GM23338 (cell line): ENCODE results near the gene THSD4.

Experiments
- CREB1 ChIP-seq: fragments of 250-450 bp; sonication (Bioruptor Pico); IDR thresholded peaks from 2 replicates; pipeline ENCODE4 v1.5.0; 2020; ENCODE audit warnings: low read depth, mild to moderate bottlenecking, moderate library complexity
- CTCF ChIP-seq, 2 experiments: fragments of 200-600 bp in 1 of 2; sonication (generic) in 1 of 2; conservative IDR thresholded peaks; 2 replicates each; pipeline versions ENCODE4 v1.5.1 to v1.6.1; 2016 to 2017; ENCODE audit warnings: antibody characterized with exemption in 2 of 2, low read depth in 2 of 2, mild to moderate bottlenecking in 2 of 2, moderate library complexity in 1 of 2
- EZH2 ChIP-seq: fragments of 200-600 bp; sonication (generic); IDR thresholded peaks from one replicate; pipeline ENCODE4 v1.8.0; 2017; ENCODE audit warnings: antibody characterized with exemption, mild to moderate bottlenecking, low read depth; ENCODE audit not compliant: unreplicated experiment
- JUNB ChIP-seq: IDR thresholded peaks from one replicate; pipeline ENCODE4 v1.6.1; 2016; ENCODE audit warnings: antibody characterized with exemption; ENCODE audit not compliant: unreplicated experiment
- ZNF462 ChIP-seq: fragments of 250-450 bp; sonication (Bioruptor Pico); IDR thresholded peaks from 2 replicates; pipeline ENCODE4 v1.5.0; 2020; ENCODE audit warnings: mild to moderate bottlenecking, moderate library complexity
- TF ChIP-seq, protein P1 (sequence below): IDR thresholded peaks from one replicate; pipeline ENCODE4 v1.6.1; 2018; ENCODE audit warnings: antibody characterized with exemption; ENCODE audit not compliant: unreplicated experiment

- TF ChIP-seq CTCF (conservative IDR thresholded peaks at IDR 0.05; ENCODE audit: low read depth in 2 of 2) (no peak), ZNF462 (CRISPR knock-in tag) (no peak), CREB1 (no peak), JUNB (no peak), EZH2 (no peak)
- TF ChIP-seq, protein P1, sequence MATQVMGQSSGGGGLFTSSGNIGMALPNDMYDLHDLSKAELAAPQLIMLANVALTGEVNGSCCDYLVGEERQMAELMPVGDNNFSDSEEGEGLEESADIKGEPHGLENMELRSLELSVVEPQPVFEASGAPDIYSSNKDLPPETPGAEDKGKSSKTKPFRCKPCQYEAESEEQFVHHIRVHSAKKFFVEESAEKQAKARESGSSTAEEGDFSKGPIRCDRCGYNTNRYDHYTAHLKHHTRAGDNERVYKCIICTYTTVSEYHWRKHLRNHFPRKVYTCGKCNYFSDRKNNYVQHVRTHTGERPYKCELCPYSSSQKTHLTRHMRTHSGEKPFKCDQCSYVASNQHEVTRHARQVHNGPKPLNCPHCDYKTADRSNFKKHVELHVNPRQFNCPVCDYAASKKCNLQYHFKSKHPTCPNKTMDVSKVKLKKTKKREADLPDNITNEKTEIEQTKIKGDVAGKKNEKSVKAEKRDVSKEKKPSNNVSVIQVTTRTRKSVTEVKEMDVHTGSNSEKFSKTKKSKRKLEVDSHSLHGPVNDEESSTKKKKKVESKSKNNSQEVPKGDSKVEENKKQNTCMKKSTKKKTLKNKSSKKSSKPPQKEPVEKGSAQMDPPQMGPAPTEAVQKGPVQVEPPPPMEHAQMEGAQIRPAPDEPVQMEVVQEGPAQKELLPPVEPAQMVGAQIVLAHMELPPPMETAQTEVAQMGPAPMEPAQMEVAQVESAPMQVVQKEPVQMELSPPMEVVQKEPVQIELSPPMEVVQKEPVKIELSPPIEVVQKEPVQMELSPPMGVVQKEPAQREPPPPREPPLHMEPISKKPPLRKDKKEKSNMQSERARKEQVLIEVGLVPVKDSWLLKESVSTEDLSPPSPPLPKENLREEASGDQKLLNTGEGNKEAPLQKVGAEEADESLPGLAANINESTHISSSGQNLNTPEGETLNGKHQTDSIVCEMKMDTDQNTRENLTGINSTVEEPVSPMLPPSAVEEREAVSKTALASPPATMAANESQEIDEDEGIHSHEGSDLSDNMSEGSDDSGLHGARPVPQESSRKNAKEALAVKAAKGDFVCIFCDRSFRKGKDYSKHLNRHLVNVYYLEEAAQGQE: no peak
These were observed 392.9 kb downstream of the THSD4 start for GRCh38 chr15:71508081-71508682.
